Measurements from ENCODE around the gene MKI67. TPM values are rescaled to one million over a fixed set of nuclear protein-coding genes. Genes with fewer than 3 reads are reported as not detected.

The MKI67 gene
- total and polyA plus RNA-seq, 10 of the 15 experiments (the other 5 are each of a cell fraction or from before 2014, with no cell fraction given): 22.3 to 183 (median 82.9) TPM

DNA sequence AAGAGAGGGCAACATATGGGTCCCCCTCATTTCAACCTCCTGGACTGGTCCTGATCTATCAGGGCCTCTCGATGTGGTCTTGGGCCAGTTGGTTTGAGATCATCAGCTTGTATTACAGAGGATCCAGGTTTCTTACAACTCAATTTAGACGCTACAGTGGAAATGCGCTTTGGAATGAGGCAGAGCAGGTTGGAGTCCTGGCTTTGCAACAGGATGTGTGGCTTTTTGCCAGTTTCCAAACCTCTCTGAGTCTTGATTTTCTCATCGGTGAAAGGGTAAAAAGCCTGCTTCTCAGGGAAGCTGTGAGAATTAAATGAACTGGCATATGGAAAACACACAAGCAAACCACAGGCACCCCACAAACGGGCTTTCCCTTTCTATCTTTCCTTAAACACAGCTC is 37.5 kb upstream of the MKI67 start (continued):
- TF ChIP-seq BACH1 (IDR thresholded peaks at IDR 0.05; ENCODE audit: borderline replicate concordance) (no peak), GABPA (IDR thresholded peaks at IDR 0.05; ENCODE audit: low read depth) (no peak), SKIL (IDR thresholded peaks at IDR 0.05; ENCODE audit: low read depth, poor library complexity, severe bottlenecking) (no peak)

- WGBS (ENCODE audit: insufficient coverage, insufficient replicate concordance, low lambda C conversion rate, missing lambda C conversion rate): 25% methylated on average over 7 of the region's 7 CpGs
- no peak for FAIRE-seq
- no peaks in the 10 kb centered on the region for H3K4me1 ChIP-seq (ENCODE audit: control insufficient read depth, insufficient read depth, low read length)
- no peak for DNase-seq (ENCODE audit: low read depth, low spot score)
- no peak overlapping the region for H3K9ac ChIP-seq (ENCODE audit: control insufficient read depth, insufficient read depth, low read length)
- peaks cover 0 to 2% of the 10 kb centered on the region in 2 experiments; a peak in 2 of 4 replicates for H3K27me3 ChIP-seq (replicated peaks in 1 of 2; ENCODE audit: control insufficient read depth in 2 of 2, insufficient read depth in 2 of 2, low read length in 1 of 2)
- SMC1A ChIA-PET (ENCODE audit: uncharacterized antibody, unreplicated experiment): interaction anchor here (1.4 kb wide), 1 partner anchor 10 kb away, joined by 5 read pairs; no protein-coding TSS in a partner anchor
- no peak overlapping the region for H2AFZ ChIP-seq (ENCODE audit: control insufficient read depth, low read depth, low read length)
- RAD21 ChIA-PET (ENCODE audit: unreplicated experiment): no interaction called here
- no peaks in the 10 kb centered on the region for H3K79me2 ChIP-seq (ENCODE audit: control insufficient read depth, insufficient read depth, low read length)
- H3K27ac ChIP-seq (ENCODE audit: control insufficient read depth, insufficient read depth): no peak overlapping the region
- BruUV-seq (replicated peaks): no TSS peak
- H3K4me2 ChIP-seq (ENCODE audit: control insufficient read depth, insufficient read depth): no peak overlapping the region
- ATAC-seq: no peak
- intact Hi-C loops (cut with micrococcal nuclease; ENCODE audit: unreplicated experiment) (no loop called here), in situ Hi-C loops (cut with MboI) (no loop called here)
- no peak overlapping the region for H3K4me3 ChIP-seq
- CTCF ChIA-PET: no interaction called here
- no peaks in the 10 kb centered on the region for H4K20me1 ChIP-seq (ENCODE audit: control insufficient read depth, insufficient read depth)
- POLR2A ChIA-PET: no interaction called here
- 0 out of 4 replicates have a peak, but pooled peaks of 1 of the 2 experiments have one; percentile 26 for TF ChIP-seq ETV6 (conservative IDR thresholded peaks at IDR 0.05 in 1 of 2, IDR thresholded peaks at IDR 0.05 in 1 of 2; ENCODE audit: borderline replicate concordance in 1 of 2, low read depth in 1 of 2)
- no peak for TF ChIP-seq SUZ12 (IDR thresholded peaks at IDR 0.05; ENCODE audit: unreplicated experiment)
- peak; percentile 63; the same call in 1 of the 2 replicates for TF ChIP-seq SPI1 (IDR thresholded peaks at IDR 0.05; ENCODE audit: borderline replicate concordance, insufficient read depth, low read depth, low read length)
- H3K9me3 ChIP-seq (replicated peaks; ENCODE audit: control insufficient read depth, insufficient read depth, low read length): no peaks in the 10 kb centered on the region
- no peaks in the 10 kb centered on the region for H3K36me3 ChIP-seq (ENCODE audit: control insufficient read depth in 2 of 2, insufficient read depth in 2 of 2, low read length in 1 of 2)
These were observed 34.8 kb upstream of the MKI67 start for GRCh38 chr10:128161031-128161430.
